ENCODE measurements around the gene FAM20A. TPM values are rescaled to one million over a fixed set of nuclear protein-coding genes. Genes with fewer than 3 reads are reported as not detected.

Gene FAM20A
- total and polyA plus RNA-seq, 2 donors (not counting 1 experiment from before 2014, with no cell fraction given) = not detected

- Histone ChIP-seq H3K4me3 (ENCODE audit: control extremely low read depth in 1 of 5, extremely low read depth in 1 of 5, insufficient read depth in 1 of 5, low read depth in 2 of 5, low read length in 4 of 5) (no peak overlapping the region), H3K9ac (ENCODE audit: low read length) (no peak overlapping the region), H3K27me3 (replicated peaks in 1 of 4; ENCODE audit: control extremely low read depth in 1 of 4, control insufficient read depth in 3 of 4, insufficient read depth in 4 of 4, low read length in 3 of 4) (peaks cover 0 to 31% (median 14%) of the 10 kb centered on the region in 4 experiments), H3K27ac (ENCODE audit: low read length in 2 of 2) (no peak overlapping the region), H3K4me1 (ENCODE audit: control insufficient read depth in 2 of 2, insufficient read depth in 2 of 2, low read length in 2 of 2) (peaks cover under 1 to 2% of the 10 kb centered on the region in 2 donors), H3K9me3 (ENCODE audit: control extremely low read depth in 1 of 3, control insufficient read depth in 2 of 3, insufficient read depth in 1 of 3, low read length in 2 of 3) (no peaks in the 10 kb centered on the region), H3K36me3 (replicated peaks in 1 of 2; ENCODE audit: control extremely low read depth in 1 of 2, control insufficient read depth in 1 of 2, extremely low read depth in 1 of 2, insufficient read depth in 2 of 2, low read length in 1 of 2) (no peaks in the 10 kb centered on the region), H3K79me2 (ENCODE audit: control insufficient read depth, insufficient read depth, low read length) (no peaks in the 10 kb centered on the region), H4K20me1 (ENCODE audit: control insufficient read depth, insufficient read depth, low read length, poor library complexity, severe bottlenecking) (no peaks in the 10 kb centered on the region), H2AFZ (ENCODE audit: insufficient read depth, low read depth, low read length, poor library complexity, severe bottlenecking) (no peak overlapping the region), H3K4me2 (replicated peaks; ENCODE audit: low read depth, low read length, poor library complexity, severe bottlenecking) (no peak overlapping the region)
- H3K27ac Mint-ChIP-seq = no peak overlapping the region
- peaks cover 3% of the 10 kb centered on the region for H3K4me1 Mint-ChIP-seq
- WGBS (ENCODE audit: insufficient coverage) = no CpG with 5 or more reads among the region's 2 CpGs
- DNase-seq (no peak), ATAC-seq (ENCODE audit: low read depth) (no peak)
- peaks cover 55% of the 10 kb centered on the region for H3K27me3 Mint-ChIP-seq
- TF ChIP-seq EZH2 (IDR thresholded peaks at IDR 0.05; ENCODE audit: borderline replicate concordance, insufficient read depth, low read depth, low read length, poor library complexity, severe bottlenecking) (no peak), CTCF (IDR thresholded peaks at IDR 0.05) (no peak)
- ChIA-PET POLR2A (no interaction called here), CTCF (no interaction called here)
- no peak overlapping the region for H3K4me3 Mint-ChIP-seq
- no peaks in the 10 kb centered on the region for H3K9me3 Mint-ChIP-seq (ENCODE audit: insufficient read depth)
- intact Hi-C loops (cut with micrococcal nuclease) = no loop called here
Observed at GRCh38 chr17:68594552-68594951, 6.6 kb downstream of the FAM20A start.

- no peak overlapping the region for H3K4me3 Mint-ChIP-seq
- POLR2A ChIA-PET = no interaction called here
- DNase-seq = no peak
- Histone ChIP-seq H2AFZ (ENCODE audit: insufficient read depth, low read depth, low read length, poor library complexity, severe bottlenecking) (no peak overlapping the region), H3K4me2 (replicated peaks; ENCODE audit: low read depth, low read length, poor library complexity, severe bottlenecking) (no peak overlapping the region), H4K20me1 (ENCODE audit: control insufficient read depth, insufficient read depth, low read length, poor library complexity, severe bottlenecking) (no peaks in the 10 kb centered on the region), H3K4me1 (ENCODE audit: control insufficient read depth in 2 of 2, insufficient read depth in 2 of 2, low read length in 2 of 2) (no peaks in the 10 kb centered on the region), H3K36me3 (replicated peaks in 1 of 2; ENCODE audit: control extremely low read depth in 1 of 2, control insufficient read depth in 1 of 2, extremely low read depth in 1 of 2, insufficient read depth in 2 of 2, low read length in 1 of 2) (no peaks in the 10 kb centered on the region), H3K9ac (ENCODE audit: low read length) (no peak overlapping the region), H3K79me2 (ENCODE audit: control insufficient read depth, insufficient read depth, low read length) (no peaks in the 10 kb centered on the region), H3K4me3 (ENCODE audit: control extremely low read depth in 1 of 5, extremely low read depth in 1 of 5, insufficient read depth in 1 of 5, low read depth in 2 of 5, low read length in 4 of 5) (no peak overlapping the region), H3K27me3 (replicated peaks in 1 of 4; ENCODE audit: control extremely low read depth in 1 of 4, control insufficient read depth in 3 of 4, insufficient read depth in 4 of 4, low read length in 3 of 4) (peaks cover 0 to 15% (median 4%) of the 10 kb centered on the region in 4 experiments), H3K27ac (ENCODE audit: low read length in 2 of 2) (no peak overlapping the region), H3K9me3 (ENCODE audit: control extremely low read depth in 1 of 3, control insufficient read depth in 2 of 3, insufficient read depth in 1 of 3, low read length in 2 of 3) (peaks cover 0 to 4% (median 0%) of the 10 kb centered on the region in 3 donors)
- intact Hi-C loops (cut with micrococcal nuclease) = no loop called here
- peaks cover 49% of the 10 kb centered on the region for H3K27me3 Mint-ChIP-seq
- 85% methylated on average over 2 of the region's 3 CpGs for WGBS (ENCODE audit: insufficient coverage)
- CTCF ChIA-PET = no interaction called here
- no peaks in the 10 kb centered on the region for H3K9me3 Mint-ChIP-seq (ENCODE audit: insufficient read depth)
- no peak for TF ChIP-seq CTCF (IDR thresholded peaks at IDR 0.05)
- no peak for TF ChIP-seq EZH2 (IDR thresholded peaks at IDR 0.05; ENCODE audit: borderline replicate concordance, insufficient read depth, low read depth, low read length, poor library complexity, severe bottlenecking)
- ATAC-seq (ENCODE audit: low read depth) = no peak
- no peaks in the 10 kb centered on the region for H3K4me1 Mint-ChIP-seq
- H3K27ac Mint-ChIP-seq = no peak overlapping the region
Observed at GRCh38 chr17:68592682-68593641, 8.2 kb downstream of the FAM20A start.

Data from B cell (primary cell).